SK-N-SH treated with all-trans-retinoic acid at 6 μM for 48 hours (cell line): ENCODE results near the gene C1GALT1.

Experiments
- ATAC-seq: fragments of 200-7000 bp; cut with Tn5 transposase; 3 replicates; pipeline ENCODE4 v1.9.1; 2020; ENCODE audit warnings: mild to moderate bottlenecking, moderate library complexity
- BACH2 ChIP-seq: fragments of 250-450 bp; sonication (Bioruptor Pico); IDR thresholded peaks from 2 replicates; pipeline ENCODE4 v1.9.0; 2021; ENCODE audit warnings: mild to moderate bottlenecking, borderline replicate concordance
- CSDC2 ChIP-seq: fragments of 250-450 bp; sonication (Bioruptor Pico); IDR thresholded peaks from 2 replicates; pipeline ENCODE4 v1.5.0; 2020; ENCODE audit warnings: mild to moderate bottlenecking, moderate library complexity
- ESRRG ChIP-seq: fragments of 250-450 bp; sonication (Bioruptor Pico); IDR thresholded peaks from 2 replicates; pipeline ENCODE4 v1.6.1; 2021; ENCODE audit warnings: mild to moderate bottlenecking
- ISL1 ChIP-seq: fragments of 250-450 bp; sonication (Bioruptor Pico); IDR thresholded peaks from 2 replicates; pipeline ENCODE4 v2.1.2; 2022; ENCODE audit warnings: mild to moderate bottlenecking, moderate library complexity
- OSR1 ChIP-seq: fragments of 250-450 bp; sonication (Bioruptor Pico); IDR thresholded peaks from 2 replicates; pipeline ENCODE4 v1.8.0; 2022; ENCODE audit warnings: moderate library complexity, mild to moderate bottlenecking, inconsistent platforms
- PPARA ChIP-seq: fragments of 250-450 bp; sonication (Bioruptor Pico); IDR thresholded peaks from 2 replicates; pipeline ENCODE4 v1.5.0; 2020; ENCODE audit warnings: mild to moderate bottlenecking, borderline replicate concordance
- RARB ChIP-seq: fragments of 250-450 bp; sonication (Bioruptor Pico); IDR thresholded peaks from 2 replicates; pipeline ENCODE4 v1.8.0; 2021; ENCODE audit warnings: mild to moderate bottlenecking, moderate library complexity
- SNAI2 ChIP-seq: fragments of 250-450 bp; sonication (Bioruptor Pico); IDR thresholded peaks from 2 replicates; pipeline ENCODE4 v1.5.0; 2020; ENCODE audit warnings: mild to moderate bottlenecking, moderate library complexity
- TCF4 ChIP-seq: fragments of 250-450 bp; sonication (Bioruptor Pico); IDR thresholded peaks from 2 replicates; pipeline ENCODE4 v1.8.0; 2021; ENCODE audit warnings: mild to moderate bottlenecking, moderate library complexity, borderline replicate concordance
- ZC3H10 ChIP-seq: fragments of 250-450 bp; sonication (Bioruptor Pico); IDR thresholded peaks from 2 replicates; pipeline ENCODE4 v1.5.1; 2021; ENCODE audit warnings: mild to moderate bottlenecking, moderate library complexity
- ZFP3 ChIP-seq: fragments of 250-450 bp; sonication (Bioruptor Pico); IDR thresholded peaks from 2 replicates; pipeline ENCODE4 v1.5.0; 2020; ENCODE audit warnings: mild to moderate bottlenecking, moderate library complexity
- ZFP30 ChIP-seq: fragments of 450-650 bp; formaldehyde crosslinking; IDR thresholded peaks from 2 replicates; pipeline ENCODE4 v1.5.0; 2022; ENCODE audit warnings: mild to moderate bottlenecking, moderate library complexity
- ZNF565 ChIP-seq: fragments of 450-650 bp; formaldehyde crosslinking; conservative IDR thresholded peaks from 2 replicates; pipeline ENCODE4 v1.5.0; 2020; ENCODE audit warnings: low read depth, mild to moderate bottlenecking, moderate library complexity
- ZNF70 ChIP-seq: fragments of 450-650 bp; formaldehyde crosslinking; IDR thresholded peaks from 2 replicates; pipeline ENCODE4 v1.5.0; 2020; ENCODE audit warnings: mild to moderate bottlenecking, moderate library complexity
- ZNF8 ChIP-seq: fragments of 450-650 bp; formaldehyde crosslinking; IDR thresholded peaks from 2 replicates; pipeline ENCODE4 v1.5.0; 2020; ENCODE audit warnings: mild to moderate bottlenecking, moderate library complexity
- TF ChIP-seq, protein P1 (sequence below): fragments of 250-450 bp; sonication (Bioruptor Pico); IDR thresholded peaks from 2 replicates; pipeline ENCODE4 v1.8.0; 2021; ENCODE audit warnings: low read depth, mild to moderate bottlenecking, moderate library complexity, borderline replicate concordance
- TF ChIP-seq, protein P2 (sequence below): fragments of 250-450 bp; sonication (Bioruptor Pico); IDR thresholded peaks from 2 replicates; pipeline ENCODE4 v1.8.0; 2020; ENCODE audit warnings: mild to moderate bottlenecking, moderate library complexity, borderline replicate concordance
- TF ChIP-seq, protein P3 (sequence below): fragments of 250-450 bp; sonication (Bioruptor Pico); IDR thresholded peaks from 2 replicates; pipeline ENCODE4 v1.5.1; 2020; ENCODE audit warnings: low read depth, mild to moderate bottlenecking, moderate library complexity

The C1GALT1 gene

DNA sequence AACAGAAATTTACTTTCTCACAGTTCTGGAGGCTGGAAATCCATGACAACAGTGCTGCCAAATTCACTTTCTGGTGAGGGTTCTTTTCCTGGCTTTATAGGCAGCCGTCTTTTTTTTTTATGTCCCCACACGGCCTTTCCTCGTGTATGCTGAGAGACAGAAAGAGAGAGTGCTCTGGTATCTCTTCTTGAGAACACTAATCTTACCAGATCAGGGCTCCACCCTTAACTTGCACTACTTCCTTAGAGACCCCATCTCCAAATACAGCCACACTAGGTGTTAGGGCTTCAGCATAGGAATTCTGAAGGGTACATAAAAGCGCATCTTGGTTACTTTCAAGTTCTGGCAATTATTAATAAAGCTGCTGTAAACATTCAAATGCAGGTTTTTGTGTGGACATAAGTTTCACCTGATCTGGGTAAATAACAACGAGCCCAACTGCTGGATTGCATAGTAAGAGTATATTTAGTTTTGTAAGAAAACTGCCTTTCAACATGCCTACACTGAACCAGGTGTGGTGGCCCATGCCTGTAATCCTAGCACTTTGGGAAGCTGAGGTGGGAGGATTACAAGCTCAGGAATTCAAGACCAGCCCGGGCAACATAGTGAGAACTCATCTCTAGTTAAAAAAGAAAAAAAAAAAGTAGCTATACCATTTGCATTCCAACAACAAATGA lies 8.2 kb upstream of the C1GALT1 start (continued):
- TF ChIP-seq, protein P1, sequence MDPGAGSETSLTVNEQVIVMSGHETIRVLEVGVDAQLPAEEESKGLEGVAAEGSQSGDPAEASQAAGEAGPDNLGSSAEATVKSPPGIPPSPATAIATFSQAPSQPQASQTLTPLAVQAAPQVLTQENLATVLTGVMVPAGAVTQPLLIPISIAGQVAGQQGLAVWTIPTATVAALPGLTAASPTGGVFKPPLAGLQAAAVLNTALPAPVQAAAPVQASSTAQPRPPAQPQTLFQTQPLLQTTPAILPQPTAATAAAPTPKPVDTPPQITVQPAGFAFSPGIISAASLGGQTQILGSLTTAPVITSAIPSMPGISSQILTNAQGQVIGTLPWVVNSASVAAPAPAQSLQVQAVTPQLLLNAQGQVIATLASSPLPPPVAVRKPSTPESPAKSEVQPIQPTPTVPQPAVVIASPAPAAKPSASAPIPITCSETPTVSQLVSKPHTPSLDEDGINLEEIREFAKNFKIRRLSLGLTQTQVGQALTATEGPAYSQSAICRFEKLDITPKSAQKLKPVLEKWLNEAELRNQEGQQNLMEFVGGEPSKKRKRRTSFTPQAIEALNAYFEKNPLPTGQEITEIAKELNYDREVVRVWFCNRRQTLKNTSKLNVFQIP (CRISPR knock-in tag) = no peak
- no peak for TF ChIP-seq OSR1
- no peak for TF ChIP-seq ZFP3 (CRISPR knock-in tag)
- TF ChIP-seq ESRRG (CRISPR knock-in tag) = no peak
- TF ChIP-seq ZFP30 (CRISPR knock-in tag) = no peak
- TF ChIP-seq TCF4 (CRISPR knock-in tag) = no peak
- TF ChIP-seq RARB (CRISPR knock-in tag) = no peak
- no peak for TF ChIP-seq ZC3H10 (CRISPR knock-in tag)
- TF ChIP-seq CSDC2 (CRISPR knock-in tag) = no peak
- TF ChIP-seq SNAI2 (CRISPR knock-in tag) = no peak
- TF ChIP-seq PPARA (CRISPR knock-in tag) = no peak
- no peak for TF ChIP-seq BACH2 (CRISPR knock-in tag)

DNA sequence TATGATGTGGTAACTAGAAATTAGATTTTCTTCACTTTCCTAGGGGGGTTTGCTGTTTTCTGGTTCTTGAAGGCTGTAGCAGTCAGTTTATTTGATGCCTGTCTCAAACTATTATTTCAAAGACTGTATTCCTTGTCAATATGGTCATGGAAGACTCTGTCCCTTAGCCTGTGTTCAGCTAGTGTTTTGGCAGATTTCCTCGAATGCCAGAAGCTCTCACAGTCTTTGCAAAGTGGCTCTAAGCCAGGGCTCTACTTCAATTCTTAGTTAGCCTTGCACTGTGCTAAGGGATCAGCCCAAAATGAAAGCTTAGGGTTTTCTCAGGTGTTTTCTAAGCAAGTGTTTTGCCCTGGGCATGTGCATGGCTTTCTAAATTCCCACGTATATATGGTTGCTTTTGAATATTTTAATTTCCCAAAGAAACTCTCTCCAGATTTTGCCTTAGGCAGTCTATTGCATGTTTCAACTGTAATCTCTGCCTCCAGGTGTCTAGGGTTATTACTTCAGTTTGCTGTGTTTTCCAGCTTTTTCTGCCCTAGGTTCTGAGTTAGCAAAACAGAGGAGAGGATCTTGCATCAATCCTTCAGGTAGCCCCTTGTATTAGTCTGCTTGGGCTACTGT lies 7.2 kb upstream of the C1GALT1 start:
- no peak for TF ChIP-seq ZNF565 (CRISPR knock-in tag)
- TF ChIP-seq, protein P1 (CRISPR knock-in tag) = no peak
- TF ChIP-seq ZNF70 (CRISPR knock-in tag) = no peak
- TF ChIP-seq ZC3H10 (CRISPR knock-in tag) = no peak
- no peak for TF ChIP-seq ZNF8 (CRISPR knock-in tag)
- TF ChIP-seq, protein P2, sequence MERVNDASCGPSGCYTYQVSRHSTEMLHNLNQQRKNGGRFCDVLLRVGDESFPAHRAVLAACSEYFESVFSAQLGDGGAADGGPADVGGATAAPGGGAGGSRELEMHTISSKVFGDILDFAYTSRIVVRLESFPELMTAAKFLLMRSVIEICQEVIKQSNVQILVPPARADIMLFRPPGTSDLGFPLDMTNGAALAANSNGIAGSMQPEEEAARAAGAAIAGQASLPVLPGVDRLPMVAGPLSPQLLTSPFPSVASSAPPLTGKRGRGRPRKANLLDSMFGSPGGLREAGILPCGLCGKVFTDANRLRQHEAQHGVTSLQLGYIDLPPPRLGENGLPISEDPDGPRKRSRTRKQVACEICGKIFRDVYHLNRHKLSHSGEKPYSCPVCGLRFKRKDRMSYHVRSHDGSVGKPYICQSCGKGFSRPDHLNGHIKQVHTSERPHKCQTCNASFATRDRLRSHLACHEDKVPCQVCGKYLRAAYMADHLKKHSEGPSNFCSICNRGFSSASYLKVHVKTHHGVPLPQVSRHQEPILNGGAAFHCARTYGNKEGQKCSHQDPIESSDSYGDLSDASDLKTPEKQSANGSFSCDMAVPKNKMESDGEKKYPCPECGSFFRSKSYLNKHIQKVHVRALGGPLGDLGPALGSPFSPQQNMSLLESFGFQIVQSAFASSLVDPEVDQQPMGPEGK (CRISPR knock-in tag) = no peak

GRCh38 chr7:7176406-7177043 lies 5.8 kb upstream of the C1GALT1 start:
- peak; percentile 7; the same call in 1 of the 2 replicates for TF ChIP-seq ISL1
- TF ChIP-seq, protein P1 (CRISPR knock-in tag) = no peak
- ATAC-seq = peak; percentile 96

More for the DNA sequence above, 7.2 kb upstream of the C1GALT1 start:
- no peak for ATAC-seq

DNA sequence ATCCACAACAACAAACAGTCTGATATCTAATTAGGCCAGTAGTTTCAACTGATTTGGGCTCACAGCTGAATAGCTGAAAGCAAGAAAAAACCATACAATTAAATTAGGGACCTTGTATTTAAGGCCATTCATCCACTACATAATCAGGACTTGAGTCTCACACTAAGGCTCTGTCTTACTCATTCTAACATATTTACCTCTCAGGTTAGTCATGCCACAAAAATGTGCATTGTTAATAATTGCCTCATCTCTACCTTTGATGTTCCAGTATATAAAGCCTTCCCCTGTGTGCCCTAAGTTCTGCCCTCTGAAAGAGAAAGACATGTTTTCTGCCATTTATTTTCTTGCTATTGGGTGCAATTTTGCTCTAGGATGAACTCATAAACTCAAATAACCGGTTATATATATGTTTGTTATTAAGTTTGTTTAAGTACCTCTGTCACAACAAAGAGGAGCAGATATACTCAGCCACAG lies 5.3 kb upstream of the C1GALT1 start:
- TF ChIP-seq ISL1 = peak; percentile 76
- TF ChIP-seq, protein P3, sequence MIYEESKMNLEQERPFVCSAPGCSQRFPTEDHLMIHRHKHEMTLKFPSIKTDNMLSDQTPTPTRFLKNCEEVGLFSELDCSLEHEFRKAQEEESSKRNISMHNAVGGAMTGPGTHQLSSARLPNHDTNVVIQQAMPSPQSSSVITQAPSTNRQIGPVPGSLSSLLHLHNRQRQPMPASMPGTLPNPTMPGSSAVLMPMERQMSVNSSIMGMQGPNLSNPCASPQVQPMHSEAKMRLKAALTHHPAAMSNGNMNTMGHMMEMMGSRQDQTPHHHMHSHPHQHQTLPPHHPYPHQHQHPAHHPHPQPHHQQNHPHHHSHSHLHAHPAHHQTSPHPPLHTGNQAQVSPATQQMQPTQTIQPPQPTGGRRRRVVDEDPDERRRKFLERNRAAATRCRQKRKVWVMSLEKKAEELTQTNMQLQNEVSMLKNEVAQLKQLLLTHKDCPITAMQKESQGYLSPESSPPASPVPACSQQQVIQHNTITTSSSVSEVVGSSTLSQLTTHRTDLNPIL = 0 out of 2 replicates have a peak, but pooled peaks have one; percentile 87
- TF ChIP-seq ZNF70 (CRISPR knock-in tag) = no peak
- peak; percentile 52 for ATAC-seq
